H1 (cell line): ENCODE data around the gene C1S. TPM values are rescaled to one million over a fixed set of nuclear protein-coding genes. Genes with fewer than 3 reads are reported as not detected.

Source experiments
- ATF2 ChIP-seq: IDR thresholded peaks from 2 replicates; pipeline ENCODE4 v1.6.1; 2012; ENCODE audit warnings: low read length, inconsistent platforms
- BACH1 ChIP-seq: IDR thresholded peaks from 2 replicates; pipeline ENCODE4 v1.6.1; 2012; ENCODE audit warnings: low read length, improper control_type of control experiment
- CHD2 ChIP-seq: IDR thresholded peaks from 2 replicates; pipeline ENCODE4 v1.6.1; 2012; ENCODE audit warnings: low read length, improper control_type of control experiment
- CHD7 ChIP-seq: fragments of 300-600 bp; sonication (generic); IDR thresholded peaks from 2 replicates; pipeline ENCODE4 v1.7.1; 2012; ENCODE audit warnings: low read length, moderate library complexity, mild to moderate bottlenecking, inconsistent platforms; ENCODE audit not compliant: insufficient replicate concordance
- EZH2 ChIP-seq: fragments of 200-600 bp; sonication (generic); IDR thresholded peaks from 2 replicates; pipeline ENCODE4 v1.7.1; 2012; ENCODE audit warnings: low read depth, mild to moderate bottlenecking, moderate library complexity, low read length, inconsistent platforms; ENCODE audit not compliant: severe bottlenecking
- KDM5A ChIP-seq: fragments of 200-600 bp; IDR thresholded peaks from 2 replicates; pipeline ENCODE4 v1.7.1; 2012; ENCODE audit warnings: mild to moderate bottlenecking, low read length, inconsistent platforms, mixed read lengths
- NANOG ChIP-seq: IDR thresholded peaks from 2 replicates; pipeline ENCODE4 v1.6.1; 2011; ENCODE audit warnings: low read length, low read depth, mild to moderate bottlenecking, inconsistent platforms; ENCODE audit not compliant: insufficient read depth, poor library complexity, severe bottlenecking
- POLR2AphosphoS5 ChIP-seq: IDR thresholded peaks from 2 replicates; pipeline ENCODE4 v1.6.1; 2011; ENCODE audit warnings: low read depth, low read length
- RNF2 ChIP-seq: fragments of 200-900, 300-1000 bp; sonication (generic); IDR thresholded peaks from 2 replicates; pipeline ENCODE4 v1.7.1; 2016; ENCODE audit warnings: borderline replicate concordance, low read depth, mild to moderate bottlenecking, antibody characterized with exemption, low read length; ENCODE audit not compliant: poor library complexity, severe bottlenecking; ENCODE audit errors: missing control alignments
- TEAD4 ChIP-seq: IDR thresholded peaks from 2 replicates; pipeline ENCODE4 v1.6.1; 2012; ENCODE audit warnings: low read depth, low read length, inconsistent platforms, mixed read lengths
- polyA plus RNA-seq, 7 experiments: library from polyadenylated mRNA; depleted of rRNA in 3 of 7; stranded (reverse) in 5 of 7; unstranded in 2 of 7; fragments of >200 nt in 5 of 7; fragments of 200-250 nt in 2 of 7; gene quantifications; 1 replicate in 5 of 7; 2 replicates in 1 of 7; 4 replicates in 1 of 7; pipeline versions ENCODE4 v1.2.1 to v1.2.3, GENCODE V29; 2011 to 2013; ENCODE audit warnings: missing spikeins in 2 of 7, mixed read lengths in 2 of 7
- total RNA-seq: library from RNA; stranded (reverse); fragmentation: NEBNext Ultra II Directional; extraction: Animal tissue kit (Norgen Biotek cat#: 25700); gene quantifications from 2 replicates; pipeline ENCODE4 v1.2.1, GENCODE V29; 2021

C1S gene
- total and polyA plus RNA-seq, 2 of the 8 experiments (the other 6 are each of a cell fraction or from before 2014, with no cell fraction given) = 4.4 to 7.3 TPM

- TF ChIP-seq CHD7 (no peak), EZH2 (no peak), ATF2 (no peak), BACH1 (no peak), POLR2AphosphoS5 (no peak), NANOG (no peak), TEAD4 (no peak), RNF2 (no peak), CHD2 (no peak), KDM5A (no peak)
Observed at GRCh38 chr12:7102582-7102981, 42.1 kb downstream of the C1S start (continued).
